HEK293 (cell line): Measurements from ENCODE around the gene AP5S1.

Experiments
- GFI1B ChIP-seq: fragments of 450-650 bp; formaldehyde crosslinking; IDR thresholded peaks from 2 replicates; pipeline ENCODE4 v1.5.1; 2016; ENCODE audit warnings: missing biosample characterization, missing genetic modification characterization
- GLIS1 ChIP-seq: fragments of 450-650 bp; formaldehyde crosslinking; IDR thresholded peaks from 2 replicates; pipeline ENCODE4 v1.5.1; 2016; ENCODE audit warnings: missing biosample characterization, missing genetic modification characterization
- KLF8 ChIP-seq: fragments of 450-650 bp; formaldehyde crosslinking; IDR thresholded peaks from 2 replicates; pipeline ENCODE4 v1.5.1; 2016; ENCODE audit warnings: missing biosample characterization, missing genetic modification characterization
- KLF9 ChIP-seq: fragments of 450-650 bp; formaldehyde crosslinking; IDR thresholded peaks from 2 replicates; pipeline ENCODE4 v1.5.1; 2016; ENCODE audit warnings: missing biosample characterization, missing genetic modification characterization, low read depth
- REPIN1 ChIP-seq: fragments of 450-650 bp; formaldehyde crosslinking; IDR thresholded peaks from 2 replicates; pipeline ENCODE4 v1.5.1; 2017; ENCODE audit warnings: missing biosample characterization, missing genetic modification characterization, low read depth
- SETDB1 ChIP-seq: IDR thresholded peaks from one replicate; pipeline ENCODE4 v1.6.1; 2017; ENCODE audit warnings: mild to moderate bottlenecking, low read length, moderate library complexity, mixed read lengths; ENCODE audit not compliant: insufficient read length
- YY1 ChIP-seq: fragments of 450-650 bp; formaldehyde crosslinking; IDR thresholded peaks from 2 replicates; pipeline ENCODE4 v1.5.1; 2018; ENCODE audit warnings: missing biosample characterization, missing genetic modification characterization
- ZBTB21 ChIP-seq: fragments of 450-650 bp; formaldehyde crosslinking; IDR thresholded peaks from 2 replicates; pipeline ENCODE4 v1.5.1; 2017; ENCODE audit warnings: missing biosample characterization, missing genetic modification characterization
- ZBTB7A ChIP-seq: fragments of 450-650 bp; formaldehyde crosslinking; IDR thresholded peaks from 2 replicates; pipeline ENCODE4 v1.5.1; 2016; ENCODE audit warnings: low read depth, missing biosample characterization, missing genetic modification characterization
- ZFHX2 ChIP-seq: fragments of 450-650 bp; formaldehyde crosslinking; conservative IDR thresholded peaks from 2 replicates; pipeline ENCODE4 v1.5.1; 2016; ENCODE audit warnings: missing biosample characterization, missing genetic modification characterization
- ZFP37 ChIP-seq: fragments of 450-650 bp; formaldehyde crosslinking; IDR thresholded peaks from 2 replicates; pipeline ENCODE4 v1.5.1; 2016; ENCODE audit warnings: missing biosample characterization, missing genetic modification characterization
- ZNF112 ChIP-seq: fragments of 450-650 bp; formaldehyde crosslinking; IDR thresholded peaks from 2 replicates; pipeline ENCODE4 v1.5.0; 2017; ENCODE audit warnings: missing biosample characterization, missing genetic modification characterization
- ZNF174 ChIP-seq: fragments of 450-650 bp; formaldehyde crosslinking; IDR thresholded peaks from 2 replicates; pipeline ENCODE4 v1.5.0; 2017; ENCODE audit warnings: missing biosample characterization, mild to moderate bottlenecking, missing genetic modification characterization
- ZNF19 ChIP-seq: fragments of 450-650 bp; formaldehyde crosslinking; IDR thresholded peaks from 2 replicates; pipeline ENCODE4; 2016; ENCODE audit warnings: missing biosample characterization, missing genetic modification characterization, low read depth
- ZNF221 ChIP-seq: fragments of 450-650 bp; formaldehyde crosslinking; IDR thresholded peaks from 2 replicates; pipeline ENCODE4 v1.5.1; 2017; ENCODE audit warnings: missing biosample characterization, missing genetic modification characterization, borderline replicate concordance
- ZNF335 ChIP-seq: fragments of 450-650 bp; formaldehyde crosslinking; conservative IDR thresholded peaks from 2 replicates; pipeline ENCODE4 v1.5.1; 2016; ENCODE audit warnings: missing biosample characterization, missing genetic modification characterization
- ZNF416 ChIP-seq: fragments of 450-650 bp; formaldehyde crosslinking; IDR thresholded peaks from 2 replicates; pipeline ENCODE4 v1.5.1; 2016; ENCODE audit warnings: missing biosample characterization, missing genetic modification characterization
- ZNF423 ChIP-seq: fragments of 450-650 bp; formaldehyde crosslinking; IDR thresholded peaks from 2 replicates; pipeline ENCODE4 v1.5.1; 2016; ENCODE audit warnings: missing biosample characterization, missing genetic modification characterization
- ZNF629 ChIP-seq: fragments of 450-650 bp; formaldehyde crosslinking; IDR thresholded peaks from 2 replicates; pipeline ENCODE4 v1.5.1; 2017; ENCODE audit warnings: missing biosample characterization, missing genetic modification characterization
- ZNF677 ChIP-seq: fragments of 450-650 bp; IDR thresholded peaks from 2 replicates; pipeline ENCODE4 v1.5.0; 2018; ENCODE audit warnings: missing biosample characterization, mild to moderate bottlenecking, missing genetic modification characterization, moderate library complexity
- ZNF843 ChIP-seq: fragments of 450-650 bp; formaldehyde crosslinking; IDR thresholded peaks from 2 replicates; pipeline ENCODE4 v1.5.1; 2016; ENCODE audit warnings: missing biosample characterization, missing genetic modification characterization
- ZXDB ChIP-seq: fragments of 450-650 bp; formaldehyde crosslinking; IDR thresholded peaks from 2 replicates; pipeline ENCODE4 v1.5.1; 2016; ENCODE audit warnings: missing biosample characterization, missing genetic modification characterization
- TF ChIP-seq, protein P1 (sequence below): fragments of 450-650 bp; formaldehyde crosslinking; conservative IDR thresholded peaks from 2 replicates; pipeline ENCODE4 v1.5.1; 2016; ENCODE audit warnings: low read depth, missing biosample characterization, missing genetic modification characterization
- TF ChIP-seq, protein P2 (sequence below): fragments of 450-650 bp; formaldehyde crosslinking; IDR thresholded peaks from 2 replicates; pipeline ENCODE4 v1.5.1; 2016; ENCODE audit warnings: missing biosample characterization, missing genetic modification characterization, low read depth
- TF ChIP-seq, protein P3 (sequence below): sonication (generic); formaldehyde crosslinking; IDR thresholded peaks from 2 replicates; pipeline ENCODE4 v1.8.1; 2022; ENCODE audit warnings: mild to moderate bottlenecking, moderate library complexity, missing genetic modification reagents
- TF ChIP-seq, protein P4 (sequence below): fragments of 450-650 bp; formaldehyde crosslinking; IDR thresholded peaks from 2 replicates; pipeline ENCODE4 v1.5.1; 2016; ENCODE audit warnings: missing biosample characterization, missing genetic modification characterization
- TF ChIP-seq, protein P5 (sequence below): fragments of 450-650 bp; formaldehyde crosslinking; IDR thresholded peaks from 2 replicates; pipeline ENCODE4; 2016; ENCODE audit warnings: missing biosample characterization, missing genetic modification characterization

The AP5S1 gene

DNA sequence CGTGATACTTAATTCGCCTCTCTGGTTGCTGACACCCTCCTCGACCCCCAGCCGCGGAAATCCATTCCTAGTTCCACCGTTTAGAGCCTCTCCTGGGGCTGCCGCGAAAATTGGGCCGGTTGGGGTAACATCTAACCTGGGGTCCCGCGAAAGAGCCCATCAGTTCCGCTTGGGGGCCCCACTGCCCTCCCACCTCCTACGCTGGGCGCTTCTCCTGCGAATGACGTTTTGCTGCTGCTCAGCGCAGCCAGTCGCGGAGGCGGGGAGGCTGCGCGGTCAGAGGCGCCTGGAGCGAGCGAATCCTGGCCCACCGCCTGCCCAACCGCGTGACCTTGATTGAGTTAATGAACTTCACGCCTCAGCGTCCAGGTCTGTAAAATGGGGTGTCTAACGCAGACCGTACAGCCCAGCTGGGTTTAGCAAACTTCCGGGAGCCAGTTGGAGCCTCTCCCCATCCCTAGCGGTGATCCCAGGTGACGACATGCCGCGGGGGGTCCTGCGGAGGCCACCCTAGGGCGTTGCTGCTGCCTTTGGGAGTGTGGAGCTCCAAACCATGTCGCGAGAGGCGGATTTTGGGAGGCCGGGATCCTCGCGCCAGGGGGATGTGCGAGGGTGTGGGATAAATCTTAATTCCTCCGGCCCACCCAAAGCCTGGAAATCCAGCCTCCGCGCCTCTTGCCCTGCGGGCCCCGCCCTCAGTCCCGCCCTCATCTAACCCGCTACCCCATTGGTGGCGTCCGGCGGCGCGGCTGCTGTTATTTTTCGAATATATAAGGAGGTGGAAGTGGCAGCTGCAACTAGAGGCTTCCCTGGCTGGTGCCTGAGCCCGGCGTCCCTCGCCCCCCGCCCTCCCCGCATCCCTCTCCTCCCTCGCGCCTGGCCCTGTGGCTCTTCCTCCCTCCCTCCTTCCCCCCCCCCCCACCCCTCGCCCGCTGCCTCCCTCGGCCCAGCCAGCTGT is 24.6 kb upstream of the AP5S1 start, which contains the start of gene CDC25B (continued):
- TF ChIP-seq, protein P1, sequence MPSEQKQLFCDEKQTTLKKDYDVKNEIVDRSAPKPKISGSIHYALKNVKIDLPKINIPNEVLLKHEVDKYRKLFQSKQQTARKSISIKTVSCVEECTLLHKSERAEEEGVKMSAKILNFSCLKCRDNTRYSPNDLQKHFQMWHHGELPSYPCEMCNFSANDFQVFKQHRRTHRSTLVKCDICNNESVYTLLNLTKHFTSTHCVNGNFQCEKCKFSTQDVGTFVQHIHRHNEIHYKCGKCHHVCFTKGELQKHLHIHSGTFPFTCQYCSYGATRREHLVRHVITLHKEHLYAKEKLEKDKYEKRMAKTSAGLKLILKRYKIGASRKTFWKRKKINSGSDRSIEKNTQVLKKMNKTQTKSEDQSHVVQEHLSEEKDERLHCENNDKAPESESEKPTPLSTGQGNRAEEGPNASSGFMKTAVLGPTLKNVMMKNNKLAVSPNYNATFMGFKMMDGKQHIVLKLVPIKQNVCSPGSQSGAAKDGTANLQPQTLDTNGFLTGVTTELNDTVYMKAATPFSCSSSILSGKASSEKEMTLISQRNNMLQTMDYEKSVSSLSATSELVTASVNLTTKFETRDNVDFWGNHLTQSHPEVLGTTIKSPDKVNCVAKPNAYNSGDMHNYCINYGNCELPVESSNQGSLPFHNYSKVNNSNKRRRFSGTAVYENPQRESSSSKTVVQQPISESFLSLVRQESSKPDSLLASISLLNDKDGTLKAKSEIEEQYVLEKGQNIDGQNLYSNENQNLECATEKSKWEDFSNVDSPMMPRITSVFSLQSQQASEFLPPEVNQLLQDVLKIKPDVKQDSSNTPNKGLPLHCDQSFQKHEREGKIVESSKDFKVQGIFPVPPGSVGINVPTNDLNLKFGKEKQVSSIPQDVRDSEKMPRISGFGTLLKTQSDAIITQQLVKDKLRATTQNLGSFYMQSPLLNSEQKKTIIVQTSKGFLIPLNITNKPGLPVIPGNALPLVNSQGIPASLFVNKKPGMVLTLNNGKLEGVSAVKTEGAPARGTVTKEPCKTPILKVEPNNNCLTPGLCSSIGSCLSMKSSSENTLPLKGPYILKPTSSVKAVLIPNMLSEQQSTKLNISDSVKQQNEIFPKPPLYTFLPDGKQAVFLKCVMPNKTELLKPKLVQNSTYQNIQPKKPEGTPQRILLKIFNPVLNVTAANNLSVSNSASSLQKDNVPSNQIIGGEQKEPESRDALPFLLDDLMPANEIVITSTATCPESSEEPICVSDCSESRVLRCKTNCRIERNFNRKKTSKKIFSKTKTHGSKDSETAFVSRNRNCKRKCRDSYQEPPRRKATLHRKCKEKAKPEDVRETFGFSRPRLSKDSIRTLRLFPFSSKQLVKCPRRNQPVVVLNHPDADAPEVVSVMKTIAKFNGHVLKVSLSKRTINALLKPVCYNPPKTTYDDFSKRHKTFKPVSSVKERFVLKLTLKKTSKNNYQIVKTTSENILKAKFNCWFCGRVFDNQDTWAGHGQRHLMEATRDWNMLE: no peak
- TF ChIP-seq, protein P2, sequence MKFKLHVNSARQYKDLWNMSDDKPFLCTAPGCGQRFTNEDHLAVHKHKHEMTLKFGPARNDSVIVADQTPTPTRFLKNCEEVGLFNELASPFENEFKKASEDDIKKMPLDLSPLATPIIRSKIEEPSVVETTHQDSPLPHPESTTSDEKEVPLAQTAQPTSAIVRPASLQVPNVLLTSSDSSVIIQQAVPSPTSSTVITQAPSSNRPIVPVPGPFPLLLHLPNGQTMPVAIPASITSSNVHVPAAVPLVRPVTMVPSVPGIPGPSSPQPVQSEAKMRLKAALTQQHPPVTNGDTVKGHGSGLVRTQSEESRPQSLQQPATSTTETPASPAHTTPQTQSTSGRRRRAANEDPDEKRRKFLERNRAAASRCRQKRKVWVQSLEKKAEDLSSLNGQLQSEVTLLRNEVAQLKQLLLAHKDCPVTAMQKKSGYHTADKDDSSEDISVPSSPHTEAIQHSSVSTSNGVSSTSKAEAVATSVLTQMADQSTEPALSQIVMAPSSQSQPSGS: peak; percentile 49; the same call in 1 of the 2 replicates
- TF ChIP-seq ZNF423 (tag by site-specific recombination) (peak; percentile 95), ZBTB21 (tag by site-specific recombination) (no peak), ZNF221 (tag by site-specific recombination) (no peak), ZNF677 (tag by site-specific recombination) (no peak), ZNF416 (tag by site-specific recombination) (no peak), KLF9 (peak; percentile 67), ZNF19 (no peak), GLIS1 (peak; percentile 95), ZXDB (tag by site-specific recombination) (peak; percentile 74), SETDB1 (no peak), KLF8 (tag by site-specific recombination) (peak; percentile 68), ZFP37 (tag by site-specific recombination) (0 out of 2 replicates have a peak, but pooled peaks have one; percentile 53), ZNF174 (no peak), REPIN1 (tag by site-specific recombination) (no peak), ZFHX2 (tag by site-specific recombination) (peak; percentile 70), ZNF843 (no peak), ZNF112 (tag by site-specific recombination) (no peak), ZBTB7A (tag by site-specific recombination) (peak; percentile 51; the same call in 1 of the 2 replicates), ZNF629 (tag by site-specific recombination) (peak; percentile 80), ZNF335 (no peak; the same call in none of the 2 replicates), GFI1B (tag by site-specific recombination) (peak; percentile 11; the same call in 1 of the 2 replicates), YY1 (tag by site-specific recombination) (0 out of 2 replicates have a peak, but pooled peaks have one; percentile 31)
- TF ChIP-seq, protein P3, sequence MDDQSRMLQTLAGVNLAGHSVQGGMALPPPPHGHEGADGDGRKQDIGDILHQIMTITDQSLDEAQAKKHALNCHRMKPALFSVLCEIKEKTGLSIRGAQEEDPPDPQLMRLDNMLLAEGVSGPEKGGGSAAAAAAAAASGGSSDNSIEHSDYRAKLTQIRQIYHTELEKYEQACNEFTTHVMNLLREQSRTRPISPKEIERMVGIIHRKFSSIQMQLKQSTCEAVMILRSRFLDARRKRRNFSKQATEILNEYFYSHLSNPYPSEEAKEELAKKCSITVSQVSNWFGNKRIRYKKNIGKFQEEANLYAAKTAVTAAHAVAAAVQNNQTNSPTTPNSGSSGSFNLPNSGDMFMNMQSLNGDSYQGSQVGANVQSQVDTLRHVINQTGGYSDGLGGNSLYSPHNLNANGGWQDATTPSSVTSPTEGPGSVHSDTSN: no peak
- TF ChIP-seq, protein P4, sequence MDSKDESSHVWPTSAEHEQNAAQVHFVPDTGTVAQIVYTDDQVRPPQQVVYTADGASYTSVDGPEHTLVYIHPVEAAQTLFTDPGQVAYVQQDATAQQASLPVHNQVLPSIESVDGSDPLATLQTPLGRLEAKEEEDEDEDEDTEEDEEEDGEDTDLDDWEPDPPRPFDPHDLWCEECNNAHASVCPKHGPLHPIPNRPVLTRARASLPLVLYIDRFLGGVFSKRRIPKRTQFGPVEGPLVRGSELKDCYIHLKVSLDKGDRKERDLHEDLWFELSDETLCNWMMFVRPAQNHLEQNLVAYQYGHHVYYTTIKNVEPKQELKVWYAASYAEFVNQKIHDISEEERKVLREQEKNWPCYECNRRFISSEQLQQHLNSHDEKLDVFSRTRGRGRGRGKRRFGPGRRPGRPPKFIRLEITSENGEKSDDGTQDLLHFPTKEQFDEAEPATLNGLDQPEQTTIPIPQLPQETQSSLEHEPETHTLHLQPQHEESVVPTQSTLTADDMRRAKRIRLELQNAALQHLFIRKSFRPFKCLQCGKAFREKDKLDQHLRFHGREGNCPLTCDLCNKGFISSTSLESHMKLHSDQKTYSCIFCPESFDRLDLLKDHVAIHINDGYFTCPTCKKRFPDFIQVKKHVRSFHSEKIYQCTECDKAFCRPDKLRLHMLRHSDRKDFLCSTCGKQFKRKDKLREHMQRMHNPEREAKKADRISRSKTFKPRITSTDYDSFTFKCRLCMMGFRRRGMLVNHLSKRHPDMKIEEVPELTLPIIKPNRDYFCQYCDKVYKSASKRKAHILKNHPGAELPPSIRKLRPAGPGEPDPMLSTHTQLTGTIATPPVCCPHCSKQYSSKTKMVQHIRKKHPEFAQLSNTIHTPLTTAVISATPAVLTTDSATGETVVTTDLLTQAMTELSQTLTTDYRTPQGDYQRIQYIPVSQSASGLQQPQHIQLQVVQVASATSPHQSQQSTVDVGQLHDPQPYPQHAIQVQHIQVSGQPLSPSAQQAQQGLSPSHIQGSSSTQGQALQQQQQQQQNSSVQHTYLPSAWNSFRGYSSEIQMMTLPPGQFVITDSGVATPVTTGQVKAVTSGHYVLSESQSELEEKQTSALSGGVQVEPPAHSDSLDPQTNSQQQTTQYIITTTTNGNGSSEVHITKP: peak; percentile 63
- TF ChIP-seq, protein P5, sequence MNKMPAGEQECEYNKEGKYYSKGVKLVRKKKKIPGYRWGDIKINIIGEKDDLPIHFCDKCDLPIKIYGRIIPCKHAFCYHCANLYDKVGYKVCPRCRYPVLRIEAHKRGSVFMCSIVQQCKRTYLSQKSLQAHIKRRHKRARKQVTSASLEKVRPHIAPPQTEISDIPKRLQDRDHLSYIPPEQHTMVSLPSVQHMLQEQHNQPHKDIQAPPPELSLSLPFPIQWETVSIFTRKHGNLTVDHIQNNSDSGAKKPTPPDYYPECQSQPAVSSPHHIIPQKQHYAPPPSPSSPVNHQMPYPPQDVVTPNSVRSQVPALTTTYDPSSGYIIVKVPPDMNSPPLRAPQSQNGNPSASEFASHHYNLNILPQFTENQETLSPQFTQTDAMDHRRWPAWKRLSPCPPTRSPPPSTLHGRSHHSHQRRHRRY (tag by site-specific recombination): no peak
